ENCODE results near the gene LGALS12.

The LGALS12 gene, protein sequence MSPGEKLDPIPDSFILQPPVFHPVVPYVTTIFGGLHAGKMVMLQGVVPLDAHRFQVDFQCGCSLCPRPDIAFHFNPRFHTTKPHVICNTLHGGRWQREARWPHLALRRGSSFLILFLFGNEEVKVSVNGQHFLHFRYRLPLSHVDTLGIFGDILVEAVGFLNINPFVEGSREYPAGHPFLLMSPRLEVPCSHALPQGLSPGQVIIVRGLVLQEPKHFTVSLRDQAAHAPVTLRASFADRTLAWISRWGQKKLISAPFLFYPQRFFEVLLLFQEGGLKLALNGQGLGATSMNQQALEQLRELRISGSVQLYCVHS

DNA sequence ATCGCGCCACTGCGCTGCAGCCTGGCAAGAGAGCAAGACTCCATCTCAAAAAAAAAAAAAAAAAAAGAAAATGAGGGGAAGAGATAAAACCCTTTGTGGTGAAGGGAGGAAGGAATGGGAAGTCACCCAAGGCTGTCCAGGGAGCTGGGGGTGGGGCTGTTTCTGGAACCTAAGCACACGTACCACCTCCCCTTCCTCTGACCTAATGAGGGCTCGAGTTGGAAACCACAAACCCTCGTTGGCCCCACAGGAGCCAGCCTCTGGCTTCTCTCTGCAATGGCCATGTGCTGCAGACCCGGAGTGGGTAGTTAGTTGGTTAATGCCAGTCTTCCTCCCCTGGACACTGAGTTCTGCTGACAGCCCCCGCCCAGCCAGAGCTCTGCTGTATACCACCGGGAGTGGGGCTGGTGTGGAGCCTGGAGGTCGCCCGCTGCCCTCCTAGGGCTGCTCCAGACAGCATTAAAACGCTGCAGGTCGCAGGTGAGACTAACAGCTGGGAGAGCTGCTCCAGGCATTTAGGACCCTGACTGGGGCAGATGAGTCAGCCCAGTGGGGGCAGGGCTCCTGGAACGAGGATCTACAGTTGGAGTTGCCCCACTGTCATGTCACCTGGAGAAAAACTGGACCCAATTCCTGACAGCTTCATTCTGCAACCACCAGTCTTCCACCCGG lies at the start of gene LGALS12:
LGALS12 (plus strand) TSS at position 228 of the 672 bp plus-strand sequence; CDS start at position 603, 375 bp downstream.
- DNase-seq: no peak

DNA sequence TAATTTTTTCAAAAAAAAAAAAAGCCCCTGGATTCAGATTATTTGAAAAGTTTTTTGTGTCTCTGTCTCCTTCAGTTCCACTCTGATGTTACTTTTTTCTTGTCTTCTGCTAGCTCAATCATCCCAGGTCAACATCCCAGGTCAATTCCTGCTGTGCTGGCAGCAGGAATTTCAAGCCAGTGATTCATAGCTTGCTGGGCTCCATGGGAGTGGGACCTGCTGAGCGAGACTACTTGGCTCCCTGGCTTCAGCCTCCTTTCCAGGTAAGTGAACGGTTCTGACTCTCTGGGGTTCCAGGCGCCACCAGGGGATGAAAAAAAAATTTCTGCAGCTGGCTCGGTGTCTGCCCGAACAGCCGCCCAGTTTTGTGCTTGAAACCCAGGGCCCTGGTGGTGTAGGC lies 46.3 kb upstream of the LGALS12 start:
- no peak for DNase-seq

DNA sequence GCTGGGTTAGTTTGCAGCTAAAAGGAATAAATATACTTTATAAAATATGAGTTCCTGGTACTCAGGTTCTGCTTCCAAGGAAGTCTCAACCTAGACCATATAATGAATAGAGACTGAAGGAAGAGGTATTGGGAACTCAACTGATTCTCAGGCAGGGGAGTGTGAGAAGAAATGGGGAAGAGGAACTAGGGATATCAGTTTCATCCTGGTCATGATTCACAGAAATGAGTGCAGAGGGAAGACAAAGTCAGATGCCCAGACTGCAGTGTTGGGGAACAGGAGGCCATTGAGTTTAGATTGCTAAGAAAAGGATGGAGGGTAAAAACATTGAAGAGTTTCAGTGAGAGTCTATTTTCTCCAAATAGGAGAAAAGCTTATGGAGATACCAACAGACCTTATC lies 43.7 kb upstream of the LGALS12 start:
- DNase-seq: no peak

DNA sequence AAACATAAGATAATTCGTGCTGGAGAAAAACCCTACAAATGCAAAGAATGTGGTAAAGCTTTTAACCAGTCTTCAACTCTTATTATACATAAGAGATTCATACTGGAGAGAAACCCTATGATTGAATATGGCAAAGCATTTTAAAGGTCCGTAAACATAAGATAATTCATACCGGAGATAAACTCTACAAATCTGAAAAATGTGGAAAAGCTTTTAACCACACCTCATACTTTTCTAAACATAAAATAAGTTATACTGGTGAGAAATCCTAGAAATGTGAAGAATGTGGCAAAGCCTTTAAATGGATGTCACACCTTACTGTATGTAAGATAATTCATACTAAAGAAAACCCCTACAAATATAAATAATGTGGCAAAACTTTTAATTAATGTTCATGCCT lies 35.6 kb upstream of the LGALS12 start:
- no peak for DNase-seq

DNA sequence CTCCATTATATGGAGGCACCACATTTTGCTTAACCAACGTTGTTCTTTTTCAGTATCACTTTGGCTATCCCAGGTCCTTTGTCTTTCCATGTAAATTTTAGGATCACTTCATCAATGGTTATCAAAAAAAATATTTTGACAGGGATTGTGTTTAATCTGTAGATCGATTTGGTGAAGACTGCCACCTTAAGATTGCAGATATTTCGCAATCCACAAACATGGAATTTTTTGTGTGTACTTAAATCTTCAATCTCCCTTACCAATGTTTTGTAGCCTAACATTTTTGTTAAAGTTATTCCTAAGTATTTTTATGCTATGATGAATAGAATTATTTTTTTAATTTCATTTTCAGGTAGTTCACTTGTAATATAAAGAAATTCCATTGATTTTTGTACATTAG lies 33.5 kb upstream of the LGALS12 start:
- DNase-seq: no peak

DNA sequence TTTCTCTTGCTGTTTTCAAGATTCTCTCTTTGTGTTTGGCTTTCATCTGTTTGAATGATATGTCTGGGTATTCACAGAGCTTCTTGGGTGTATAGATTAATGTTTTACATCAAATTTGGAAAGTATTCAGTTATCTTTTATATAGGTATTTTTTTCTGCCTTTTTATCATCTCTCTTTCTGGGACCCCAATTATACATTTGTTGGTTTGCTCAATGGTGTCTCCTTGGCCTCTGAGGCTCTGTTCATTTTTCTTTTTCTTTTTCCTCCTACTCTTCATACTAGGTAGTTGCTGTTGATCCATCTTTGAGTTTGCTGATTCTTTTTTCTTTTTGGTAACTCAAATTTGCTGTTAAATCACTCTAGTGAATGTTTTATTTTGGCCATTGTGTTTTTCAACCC lies 29.3 kb upstream of the LGALS12 start:
- DNase-seq: no peak

DNA sequence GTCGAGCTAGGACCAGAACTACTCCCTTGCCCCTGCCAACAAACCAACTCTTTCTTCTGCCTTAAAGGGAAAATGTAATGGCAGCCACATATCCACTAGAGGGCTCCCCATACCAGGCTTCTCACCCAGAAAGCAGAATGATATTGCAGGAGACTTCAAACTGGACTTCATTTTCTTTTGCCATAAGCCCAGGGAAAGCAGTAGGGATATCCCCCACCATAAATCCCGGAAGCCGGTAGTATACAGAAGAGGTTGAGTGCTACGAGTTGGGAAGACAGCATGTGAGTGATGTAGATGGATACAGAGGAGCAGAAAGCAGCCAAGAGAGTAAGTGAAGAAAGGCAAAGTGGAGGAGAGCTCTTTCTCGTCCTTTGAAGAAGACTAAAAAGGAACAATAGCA lies 27.0 kb upstream of the LGALS12 start:
- DNase-seq: peak; percentile 19

DNA sequence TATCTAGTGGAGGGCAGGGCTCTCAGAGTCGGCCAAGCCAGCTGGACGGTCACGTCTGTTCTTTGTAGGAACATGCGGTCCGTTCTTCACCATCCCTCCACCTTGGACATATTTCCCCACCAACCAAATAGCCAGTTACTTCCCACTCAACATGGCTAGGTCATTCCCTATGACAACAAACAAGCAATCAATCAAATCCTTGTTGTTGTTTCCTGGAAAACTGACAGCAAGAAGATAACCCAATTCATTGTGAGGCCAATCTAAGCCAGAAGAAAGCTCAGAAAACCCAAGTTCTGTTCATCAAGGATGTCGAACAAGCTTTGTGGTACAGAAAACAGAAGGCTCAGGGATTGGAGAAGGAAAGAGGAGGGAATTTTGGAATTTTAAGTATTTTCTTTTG lies 25.8 kb upstream of the LGALS12 start:
- no peak for DNase-seq

DNA sequence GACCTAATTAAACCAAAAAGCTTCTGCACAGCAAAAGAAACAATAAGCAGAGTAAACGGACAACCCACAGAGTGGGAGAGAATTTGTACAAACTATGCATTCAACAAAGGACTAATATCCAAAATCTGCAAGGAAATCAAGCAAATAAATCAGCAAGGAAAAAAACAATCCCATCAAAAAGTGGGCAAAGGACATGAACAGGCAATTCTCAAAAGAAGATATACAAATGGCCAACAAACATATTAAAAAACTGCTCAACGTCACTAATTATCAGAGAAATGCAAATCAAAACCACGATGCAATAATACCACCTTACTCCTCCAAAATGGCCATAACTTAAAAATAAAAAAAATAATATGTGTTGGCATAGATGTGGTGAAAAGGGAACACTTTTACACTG lies 20.1 kb upstream of the LGALS12 start:
- DNase-seq: no peak

DNA sequence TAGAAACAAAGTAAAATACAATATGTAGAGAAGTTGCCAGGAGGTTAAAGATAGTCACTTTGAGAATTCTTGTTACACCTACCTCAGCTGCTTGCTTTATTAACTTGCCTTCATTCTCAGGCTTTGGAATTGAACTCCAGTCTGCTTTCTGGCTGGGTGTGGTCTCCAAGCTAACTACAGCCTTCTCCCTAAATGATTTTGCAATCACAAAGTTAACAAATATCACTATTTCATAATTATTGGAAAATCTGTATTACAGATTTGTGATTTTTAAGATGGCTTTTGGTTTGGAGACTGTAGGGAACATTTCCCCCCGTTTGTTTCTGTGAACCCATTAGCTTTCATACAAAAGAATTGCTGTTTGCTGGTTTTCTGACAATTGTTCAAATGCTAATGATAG lies 17.1 kb upstream of the LGALS12 start:
- no peak for DNase-seq

DNA sequence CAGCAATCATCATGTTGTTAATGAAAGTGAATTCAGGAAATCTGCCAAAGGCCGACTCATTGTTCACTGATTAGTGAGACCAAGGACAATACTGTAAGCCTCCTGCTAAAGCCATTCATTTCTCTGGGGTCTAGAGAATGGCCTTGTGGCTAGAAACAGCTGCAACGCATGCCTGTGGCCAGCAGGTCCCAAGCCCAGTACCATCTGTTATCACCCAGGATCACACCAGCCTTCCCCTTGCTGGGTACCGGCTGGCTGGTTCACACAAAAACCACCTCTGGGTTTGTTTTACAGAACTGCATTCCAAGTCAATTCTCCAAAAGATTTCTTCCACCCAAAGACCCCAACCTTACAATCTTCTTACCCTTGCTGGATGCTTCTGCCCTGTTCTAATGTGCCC lies 16.0 kb upstream of the LGALS12 start:
- no peak for DNase-seq

DNA sequence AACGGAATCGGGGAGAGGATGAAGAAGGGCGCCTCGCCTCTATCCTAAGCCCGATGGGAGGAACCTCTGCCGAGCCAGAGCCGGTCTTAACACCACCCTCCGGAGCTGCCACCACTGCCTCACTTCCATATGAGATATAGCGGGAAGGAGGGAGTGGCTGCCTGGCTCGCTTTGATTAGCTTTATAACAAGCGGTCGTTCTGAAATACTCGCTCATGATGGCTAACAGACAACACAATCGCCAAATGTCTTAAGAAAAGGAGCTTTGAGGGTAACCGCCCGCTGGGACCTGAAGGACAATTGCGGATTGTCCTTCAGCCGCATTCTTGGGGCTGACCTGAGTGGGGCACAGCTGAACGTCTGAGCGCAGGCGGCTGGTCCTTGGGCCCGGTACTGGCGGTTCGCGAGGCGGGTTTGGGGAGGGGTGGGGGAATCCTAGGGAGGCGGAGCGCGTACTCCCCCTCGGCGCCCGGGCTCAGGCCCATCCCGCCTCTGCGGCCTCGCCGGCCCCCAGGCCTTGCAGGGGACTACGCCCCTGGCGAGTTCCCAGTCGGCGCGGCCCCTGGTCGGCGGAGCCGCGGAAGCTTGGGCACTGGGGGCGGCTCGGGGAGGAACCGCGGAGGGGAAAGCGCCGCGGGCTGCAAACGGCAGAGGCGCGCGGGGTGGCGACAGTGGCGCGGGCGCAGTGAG lies 15.2 kb upstream of the LGALS12 start, which contains the start of gene PLAAT5:
PLAAT5 (minus strand) TSS at position 617 of the 689 bp plus-strand sequence; CDS start at position 484, 133 bp downstream.
- no peak for DNase-seq

DNA sequence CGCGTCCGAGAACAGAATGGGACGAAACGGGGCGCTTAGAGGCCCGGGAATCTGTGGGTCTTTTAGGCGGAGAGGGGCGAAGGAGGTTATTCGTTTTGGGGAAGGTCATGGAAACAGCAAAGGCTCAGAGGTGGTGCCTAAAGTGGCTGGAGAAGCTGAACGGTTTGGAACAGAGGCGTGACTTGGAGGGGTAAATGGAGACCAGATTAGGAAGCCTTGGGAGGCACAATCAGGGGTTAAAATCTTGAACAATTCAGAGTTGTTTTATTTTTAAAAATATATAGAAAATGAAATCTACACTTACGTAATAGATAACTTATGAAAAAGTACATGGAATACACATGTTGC lies 14.7 kb upstream of the LGALS12 start:
- DNase-seq: no peak

DNA sequence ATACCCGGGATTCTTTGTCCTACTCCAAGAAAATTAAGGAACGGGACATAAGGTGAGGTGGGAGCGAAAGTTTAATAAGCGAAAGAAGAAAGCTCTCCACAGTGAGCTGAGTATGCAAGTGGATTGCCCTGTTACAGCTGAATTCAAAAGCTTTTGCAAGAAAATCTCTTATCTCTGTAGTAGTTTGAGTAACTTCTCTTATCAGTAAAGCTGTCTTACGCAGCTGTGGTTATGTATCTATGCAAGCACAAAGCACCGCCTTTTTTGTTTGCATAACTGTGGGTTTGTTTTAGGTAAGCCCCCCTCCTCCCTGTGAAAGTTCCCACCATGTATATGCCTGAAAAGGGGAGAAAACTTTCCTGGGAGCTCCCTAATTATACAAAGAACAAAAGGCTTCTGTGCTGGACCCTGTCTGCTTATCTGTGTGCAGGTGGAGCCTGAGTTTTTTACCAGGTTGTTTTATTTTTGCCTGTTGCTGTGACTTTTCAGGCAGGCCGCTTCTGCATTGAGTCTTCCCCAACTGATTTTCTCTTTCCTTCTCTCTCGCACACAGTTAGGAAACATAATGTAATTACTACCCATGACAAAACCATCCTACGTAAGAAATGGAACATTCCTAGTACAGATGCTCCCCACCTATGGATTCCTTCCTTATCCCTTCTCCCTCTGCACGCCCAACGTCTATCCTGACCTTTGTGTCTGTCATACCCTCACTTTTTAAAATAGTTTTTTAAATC lies 14.1 kb upstream of the LGALS12 start:
- no peak for DNase-seq

DNA sequence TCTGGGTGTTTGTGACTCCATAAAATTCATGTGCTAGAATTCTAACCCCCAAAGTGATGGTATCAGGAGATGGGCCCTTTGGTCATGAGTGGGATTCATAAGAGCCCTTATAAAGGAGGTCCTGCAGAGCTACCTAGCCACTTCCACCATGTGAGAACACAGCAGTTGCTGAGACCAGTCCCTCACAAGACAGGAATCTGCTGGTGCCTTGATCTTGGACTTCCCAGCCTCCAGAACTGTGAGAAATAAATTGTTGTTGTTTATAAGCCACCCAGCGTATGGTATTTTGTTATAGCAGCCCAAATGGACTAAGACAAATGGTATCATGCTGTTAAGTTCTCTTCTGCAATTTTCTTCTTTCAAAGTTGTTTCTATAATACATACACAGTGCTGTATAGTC lies 13.4 kb upstream of the LGALS12 start:
- DNase-seq: no peak

DNA sequence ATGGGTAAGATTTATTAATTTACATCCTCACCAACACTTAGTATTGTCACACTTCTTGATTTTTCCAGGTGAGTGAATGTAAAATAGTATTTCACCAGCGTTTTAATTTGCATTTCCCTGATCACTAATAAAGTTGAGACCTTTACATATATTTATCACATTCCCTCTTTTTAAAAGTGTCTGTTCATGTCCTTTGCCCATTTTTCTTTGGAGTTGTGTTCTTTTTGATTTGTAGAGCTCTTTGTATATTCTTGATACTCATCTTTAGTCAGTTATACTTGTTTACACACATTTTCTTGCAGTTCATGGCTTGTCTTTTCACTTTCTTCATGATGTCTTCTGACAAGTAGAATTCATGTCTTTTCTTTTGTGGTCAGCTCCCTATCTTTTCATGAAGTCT lies 12.8 kb upstream of the LGALS12 start:
- DNase-seq: no peak

DNA sequence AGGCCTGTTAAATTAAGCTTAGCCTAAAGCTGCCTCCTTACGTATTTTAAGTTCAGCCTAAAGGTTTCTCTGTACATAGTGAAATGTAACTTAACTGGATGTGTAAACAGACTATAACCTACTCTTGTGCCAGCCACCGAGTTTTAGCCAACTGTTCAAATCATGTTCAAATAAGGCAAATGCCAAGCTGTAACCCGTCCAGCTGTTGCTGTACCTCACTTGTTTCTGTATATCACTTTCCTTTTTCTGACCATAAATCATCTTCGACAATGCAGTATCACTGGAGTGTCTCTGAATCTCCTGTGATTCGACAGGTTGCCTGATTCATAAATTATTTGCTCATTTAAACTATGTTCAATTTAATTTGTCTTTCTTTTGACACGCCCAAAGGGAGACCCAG lies 10.9 kb upstream of the LGALS12 start:
- DNase-seq: no peak

DNA sequence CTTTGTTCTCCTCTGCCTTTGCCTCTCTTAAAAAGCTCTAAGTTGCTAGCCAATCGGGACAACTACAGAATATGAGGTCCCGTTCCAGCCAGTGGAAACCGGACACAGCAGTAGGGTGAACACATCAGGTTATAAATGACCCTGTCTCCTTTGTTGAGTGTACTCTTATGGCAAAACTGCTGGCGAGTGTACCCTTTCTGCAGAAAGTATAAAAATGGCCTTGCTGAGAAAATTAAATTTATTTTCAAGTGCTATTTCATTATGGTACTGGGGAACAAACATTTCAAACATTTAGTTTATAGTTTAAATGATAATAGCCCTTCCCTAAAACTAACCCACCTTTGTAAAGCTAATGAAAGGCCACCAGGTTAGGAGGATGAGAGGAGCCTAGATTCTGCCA lies 6.0 kb upstream of the LGALS12 start:
- DNase-seq: no peak

DNA sequence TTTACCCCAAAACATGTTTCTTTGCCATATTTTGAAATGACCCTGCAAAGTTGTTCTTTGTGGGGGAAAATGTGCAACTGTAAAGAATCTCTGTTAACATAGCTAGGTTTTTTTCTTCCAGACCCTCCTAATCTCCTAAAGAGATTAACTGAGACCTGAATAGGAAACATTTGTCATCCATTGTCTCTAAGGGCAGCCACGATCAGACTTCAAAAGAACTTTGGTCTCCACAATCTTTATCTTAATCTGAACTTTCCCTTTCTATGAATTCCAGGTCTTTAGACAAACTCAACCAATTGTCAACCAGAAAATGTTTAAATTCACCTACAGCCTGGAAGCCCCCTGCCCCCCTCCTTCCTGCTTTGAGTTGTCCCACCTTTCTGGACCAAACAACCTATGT lies 4.6 kb upstream of the LGALS12 start:
- no peak for DNase-seq

DNA sequence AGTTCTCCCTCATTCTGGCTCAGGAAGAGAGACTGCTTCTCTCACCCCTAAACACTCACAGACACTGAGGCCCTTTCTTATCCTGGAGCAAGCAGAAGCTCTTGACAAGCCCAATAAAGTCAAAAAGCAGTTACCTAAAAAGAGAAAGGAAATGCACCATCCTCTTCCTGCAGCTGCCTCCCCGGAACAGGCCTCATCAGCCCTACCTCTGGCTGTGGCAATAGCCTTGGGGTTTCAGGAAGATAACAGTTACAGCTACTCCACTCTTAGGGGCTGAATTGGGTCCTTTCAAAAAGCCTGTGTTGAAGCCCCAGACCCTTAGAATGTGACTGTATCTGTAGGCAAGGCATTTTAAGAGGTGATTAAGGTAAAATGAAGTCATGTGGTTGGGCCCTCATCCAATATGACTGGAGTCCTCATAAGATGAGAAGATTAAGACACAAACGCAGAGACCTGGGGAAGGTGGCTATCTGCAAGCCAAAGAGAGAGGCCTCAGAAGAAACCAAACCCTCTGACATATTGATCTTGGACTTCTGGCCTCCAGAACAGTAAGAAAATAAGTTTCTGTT lies 3.5 kb upstream of the LGALS12 start:
- DNase-seq: no peak

DNA sequence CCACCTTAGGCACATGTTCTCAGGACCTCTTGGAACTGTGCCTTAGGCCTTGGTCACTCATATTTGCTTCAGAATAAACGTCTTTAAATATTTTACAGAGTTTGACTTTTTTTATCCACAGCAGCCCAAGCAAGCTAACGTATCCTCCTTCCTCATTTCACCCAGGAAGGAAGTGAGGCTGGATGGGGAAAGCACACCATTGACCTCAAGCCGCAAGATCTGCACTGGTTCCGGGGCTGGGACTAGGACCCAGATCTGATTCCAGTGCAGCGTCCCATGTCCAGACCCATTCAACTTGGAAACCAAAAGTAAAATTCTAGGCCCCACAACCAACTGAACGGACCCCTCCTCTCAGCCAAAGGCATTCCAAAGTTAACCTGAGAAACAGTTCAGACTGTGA lies 2.4 kb upstream of the LGALS12 start:
- DNase-seq: no peak

DNA sequence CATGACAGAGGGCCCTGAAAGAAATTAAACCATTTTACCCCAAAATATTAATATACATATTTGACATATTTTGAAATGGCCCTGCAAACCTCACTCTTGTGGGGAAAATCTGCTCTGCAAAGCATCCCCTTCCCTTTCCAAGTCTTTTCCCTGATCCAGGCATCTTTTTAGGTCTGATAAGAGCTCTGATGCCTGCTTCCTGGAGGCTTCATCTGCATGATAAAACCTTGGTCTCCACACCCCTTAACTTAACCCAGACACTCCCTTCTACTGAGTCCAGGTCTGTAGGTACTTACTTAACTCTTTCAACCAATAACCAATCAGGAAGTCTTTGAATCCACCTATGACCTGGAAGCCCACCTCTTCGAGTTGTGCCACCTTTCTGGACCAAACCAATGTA lies 1.8 kb upstream of the LGALS12 start:
- no peak for DNase-seq

DNA sequence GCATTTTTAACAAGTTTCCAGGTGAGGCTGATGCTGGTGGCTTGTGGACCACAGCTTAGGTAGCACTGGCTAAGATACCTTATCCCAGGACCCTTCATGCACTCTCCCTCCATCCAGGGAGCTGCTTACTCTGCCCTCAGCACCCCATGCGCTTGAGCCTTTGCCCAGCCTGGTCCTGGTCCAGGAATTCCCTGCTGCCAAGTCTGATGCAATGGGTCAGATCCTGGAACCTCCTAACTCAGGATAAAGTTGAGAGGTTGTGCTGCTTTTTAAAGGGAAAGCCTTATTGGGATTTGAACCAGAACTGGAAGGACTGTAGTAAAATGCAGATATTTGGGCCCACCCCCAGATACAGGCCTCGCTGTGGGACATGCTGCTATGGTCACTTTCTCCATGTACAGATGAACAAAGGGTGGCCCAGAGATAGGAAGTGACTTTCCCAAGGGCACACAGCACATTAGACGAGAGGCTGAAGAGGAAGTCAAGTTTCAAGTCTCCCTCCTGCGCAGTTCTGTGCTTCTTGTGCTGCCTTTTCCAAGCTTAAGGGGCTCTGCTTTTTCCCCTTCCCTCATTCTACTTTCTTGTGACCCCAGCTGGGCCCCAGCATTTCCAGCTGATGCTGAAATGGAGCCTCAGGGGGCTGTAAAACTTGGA lies 824 bp upstream of the LGALS12 start:
- no peak for DNase-seq
